Neuron (in vitro differentiated cells): ENCODE measurements around the gene PLA2G2D.

Source experiments
- H2AFZ ChIP-seq: one replicate; pipeline ENCODE4 v1.6.1; 2013; ENCODE audit warnings: low read depth, mild to moderate bottlenecking, inconsistent platforms, low read length, moderate library complexity
- H3K27me3 ChIP-seq: one replicate; pipeline ENCODE4 v1.6.1; 2013; ENCODE audit warnings: low read length; ENCODE audit not compliant: insufficient read depth
- H3K36me3 ChIP-seq: one replicate; pipeline ENCODE4 v1.6.1; 2013; ENCODE audit warnings: low read length; ENCODE audit not compliant: insufficient read depth
- H3K4me1 ChIP-seq: one replicate; pipeline ENCODE4 v1.6.1; 2013; ENCODE audit warnings: low read length; ENCODE audit not compliant: insufficient read depth
- H3K4me3 ChIP-seq: 2 replicates; pipeline ENCODE4 v1.5.1; 2013; ENCODE audit warnings: mild to moderate bottlenecking, low read length, moderate library complexity
- H3K9me3 ChIP-seq: one replicate; pipeline ENCODE4 v1.6.1; 2013; ENCODE audit warnings: low read length

PLA2G2D gene

GRCh38 chr1:20082772-20083171 lies 36.6 kb downstream of the PLA2G2D start:
- Histone ChIP-seq H3K27me3 (peaks cover 9% of the 10 kb centered on the region), H3K36me3 (no peaks in the 10 kb centered on the region), H3K4me3 (no peak overlapping the region), H3K4me1 (no peaks in the 10 kb centered on the region), H3K9me3 (no peaks in the 10 kb centered on the region), H2AFZ (no peak overlapping the region)

DNA sequence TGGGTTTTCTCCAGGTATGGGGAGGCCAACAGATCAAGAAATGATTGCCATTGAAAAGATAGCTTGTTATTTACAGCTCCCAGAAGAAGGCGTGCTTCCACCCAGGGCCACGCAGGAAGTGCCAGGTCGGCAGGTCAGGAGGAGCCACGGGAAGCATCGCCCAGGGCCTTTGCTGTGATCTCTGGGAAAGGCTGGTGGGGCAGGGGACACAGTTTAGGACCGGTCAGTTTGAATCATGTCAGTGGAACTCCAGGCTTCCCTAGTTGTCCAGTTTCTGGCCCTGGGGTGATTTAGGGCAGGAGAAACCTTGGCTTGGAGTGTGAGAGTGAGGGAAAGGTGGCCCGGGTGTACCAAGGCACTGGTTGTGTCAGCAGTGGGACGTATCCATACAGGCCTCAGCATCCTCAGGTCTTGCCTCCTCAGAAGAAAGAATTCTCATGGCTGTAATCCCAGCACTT lies 38.0 kb downstream of the PLA2G2D start:
- H3K36me3 ChIP-seq = no peaks in the 10 kb centered on the region
- no peaks in the 10 kb centered on the region for H3K4me1 ChIP-seq
- H3K9me3 ChIP-seq = no peaks in the 10 kb centered on the region
- peaks cover 9% of the 10 kb centered on the region for H3K27me3 ChIP-seq
- H2AFZ ChIP-seq = no peak overlapping the region
- no peak overlapping the region for H3K4me3 ChIP-seq

DNA sequence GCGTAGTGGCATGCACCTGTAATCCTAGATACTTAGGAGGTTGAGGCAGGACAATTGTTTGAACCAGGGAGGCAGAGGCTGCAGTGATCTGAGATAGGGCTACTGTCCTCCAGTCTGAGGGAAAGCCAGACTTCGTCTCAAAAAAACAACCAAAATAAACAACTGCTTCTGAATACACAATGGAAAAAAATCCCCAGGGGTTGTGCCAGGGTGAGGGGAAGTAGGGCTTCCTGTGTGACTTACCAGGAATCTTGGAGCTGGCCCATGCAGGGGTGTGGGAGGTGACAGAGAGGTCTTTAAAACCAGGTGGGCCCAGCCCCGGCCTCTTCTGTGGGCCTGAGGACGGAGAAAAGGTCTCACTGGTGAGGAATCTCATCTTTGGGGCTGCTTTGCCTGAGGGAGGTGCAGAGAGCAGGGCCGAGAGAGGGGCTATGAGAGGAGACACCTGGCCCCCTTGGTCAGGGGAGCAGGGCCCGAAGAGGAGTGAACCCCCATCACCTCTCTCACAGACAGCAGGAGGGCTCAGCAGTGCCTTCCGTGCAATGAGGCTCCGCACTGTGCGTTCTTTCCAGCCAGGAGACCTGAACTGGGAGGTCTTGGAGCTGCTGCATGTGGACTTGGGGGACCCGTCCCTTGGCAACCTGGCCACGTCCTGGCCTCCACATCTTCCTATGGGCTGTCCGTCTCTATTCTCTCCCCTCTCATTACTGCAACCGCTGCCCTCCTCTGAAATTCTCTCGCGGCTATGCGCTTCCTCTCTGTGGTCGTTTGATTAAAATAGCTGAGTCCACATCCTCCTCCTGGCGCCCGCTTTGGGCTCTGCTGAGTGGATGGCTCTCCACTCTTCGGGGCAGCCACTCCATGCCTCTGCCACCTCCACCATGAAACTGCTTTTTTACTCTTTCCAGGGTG lies 38.6 kb downstream of the PLA2G2D start:
- Histone ChIP-seq H3K9me3 (no peaks in the 10 kb centered on the region), H3K36me3 (no peaks in the 10 kb centered on the region), H2AFZ (no peak overlapping the region), H3K4me1 (no peaks in the 10 kb centered on the region), H3K4me3 (no peak overlapping the region), H3K27me3 (peaks cover 9% of the 10 kb centered on the region)

DNA sequence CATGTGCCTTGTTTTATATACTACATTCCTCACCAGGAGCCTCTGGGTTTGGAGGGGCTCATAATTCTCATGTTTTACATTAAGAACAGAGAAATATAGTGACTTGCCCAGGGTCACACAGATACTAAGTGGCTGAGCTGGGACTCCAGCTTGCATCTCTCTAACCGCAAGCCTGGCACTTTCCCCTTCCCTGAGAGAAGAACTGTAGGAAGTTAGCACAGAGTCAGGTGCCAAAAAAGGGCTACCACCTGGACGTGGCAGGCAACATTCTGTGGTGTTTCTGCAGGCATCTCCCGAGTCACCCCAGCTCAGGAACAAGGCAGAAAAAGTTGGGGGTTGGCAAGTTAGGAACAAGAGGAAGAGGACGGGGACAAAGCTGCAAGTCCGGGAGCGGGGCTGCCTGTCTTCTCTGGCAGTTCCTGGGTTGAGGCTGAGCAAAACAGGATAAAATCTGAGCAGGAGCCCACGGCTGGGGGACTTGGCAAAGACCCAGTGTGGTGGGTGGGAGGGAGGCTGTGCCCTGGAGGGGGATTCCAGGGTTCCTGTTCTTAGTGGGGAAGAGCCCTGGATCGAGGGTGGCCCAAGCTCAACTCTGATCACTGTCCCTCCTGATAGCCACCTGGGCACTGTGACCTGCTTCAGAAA lies 39.6 kb downstream of the PLA2G2D start:
- Histone ChIP-seq H3K36me3 (no peaks in the 10 kb centered on the region), H2AFZ (no peak overlapping the region), H3K9me3 (no peaks in the 10 kb centered on the region), H3K4me3 (no peak overlapping the region), H3K4me1 (no peaks in the 10 kb centered on the region), H3K27me3 (peaks cover 9% of the 10 kb centered on the region)

DNA sequence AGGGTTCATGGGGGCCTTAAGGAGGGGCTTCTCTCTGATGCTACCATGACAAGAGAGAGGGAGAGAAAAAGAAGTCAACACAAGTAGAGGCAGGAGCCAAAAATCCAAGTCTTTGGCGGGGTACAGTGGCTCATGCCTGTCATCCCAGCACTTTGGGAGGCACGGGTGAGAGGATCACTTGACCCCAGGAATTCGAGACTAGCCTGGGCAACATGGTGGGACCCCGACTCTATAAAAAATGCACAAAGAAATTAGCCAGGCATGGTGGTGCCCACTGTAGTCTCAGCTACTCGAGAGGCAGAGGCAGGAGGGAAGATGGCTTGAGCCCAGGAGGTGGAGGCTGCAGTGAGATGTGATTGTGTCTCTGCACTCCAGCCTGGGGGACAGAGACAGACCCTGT lies 40.6 kb downstream of the PLA2G2D start:
- Histone ChIP-seq H3K9me3 (no peaks in the 10 kb centered on the region), H3K4me1 (no peaks in the 10 kb centered on the region), H2AFZ (no peak overlapping the region), H3K4me3 (no peak overlapping the region), H3K36me3 (no peaks in the 10 kb centered on the region), H3K27me3 (peaks cover 6% of the 10 kb centered on the region)

DNA sequence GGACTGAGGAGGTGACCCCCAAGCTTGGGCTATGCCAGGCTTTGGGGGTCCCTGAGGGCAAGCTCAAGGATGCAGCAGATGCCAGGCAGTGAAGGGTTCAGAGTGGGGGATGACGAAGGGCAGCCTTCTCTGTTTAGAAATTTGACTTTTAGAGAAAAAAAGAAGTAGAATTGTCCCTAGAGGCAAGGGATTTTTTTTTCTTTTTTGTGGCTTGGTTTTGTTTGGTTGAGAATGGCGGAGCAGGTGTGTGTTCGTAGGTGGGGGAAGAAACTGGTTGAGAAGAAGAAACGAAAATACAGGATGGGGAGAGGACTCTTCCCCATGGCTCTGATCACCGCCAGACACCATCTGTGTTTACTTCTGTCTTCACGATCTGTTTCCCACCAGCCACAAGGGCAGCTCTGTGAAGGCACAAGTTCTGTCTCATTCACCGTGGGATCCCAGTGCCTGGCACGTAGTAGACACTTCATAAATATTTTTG lies 41.1 kb downstream of the PLA2G2D start:
- no peaks in the 10 kb centered on the region for H3K4me1 ChIP-seq
- H3K36me3 ChIP-seq = no peaks in the 10 kb centered on the region
- H2AFZ ChIP-seq = no peak overlapping the region
- no peaks in the 10 kb centered on the region for H3K9me3 ChIP-seq
- H3K27me3 ChIP-seq = peaks cover 7% of the 10 kb centered on the region
- no peak overlapping the region for H3K4me3 ChIP-seq

DNA sequence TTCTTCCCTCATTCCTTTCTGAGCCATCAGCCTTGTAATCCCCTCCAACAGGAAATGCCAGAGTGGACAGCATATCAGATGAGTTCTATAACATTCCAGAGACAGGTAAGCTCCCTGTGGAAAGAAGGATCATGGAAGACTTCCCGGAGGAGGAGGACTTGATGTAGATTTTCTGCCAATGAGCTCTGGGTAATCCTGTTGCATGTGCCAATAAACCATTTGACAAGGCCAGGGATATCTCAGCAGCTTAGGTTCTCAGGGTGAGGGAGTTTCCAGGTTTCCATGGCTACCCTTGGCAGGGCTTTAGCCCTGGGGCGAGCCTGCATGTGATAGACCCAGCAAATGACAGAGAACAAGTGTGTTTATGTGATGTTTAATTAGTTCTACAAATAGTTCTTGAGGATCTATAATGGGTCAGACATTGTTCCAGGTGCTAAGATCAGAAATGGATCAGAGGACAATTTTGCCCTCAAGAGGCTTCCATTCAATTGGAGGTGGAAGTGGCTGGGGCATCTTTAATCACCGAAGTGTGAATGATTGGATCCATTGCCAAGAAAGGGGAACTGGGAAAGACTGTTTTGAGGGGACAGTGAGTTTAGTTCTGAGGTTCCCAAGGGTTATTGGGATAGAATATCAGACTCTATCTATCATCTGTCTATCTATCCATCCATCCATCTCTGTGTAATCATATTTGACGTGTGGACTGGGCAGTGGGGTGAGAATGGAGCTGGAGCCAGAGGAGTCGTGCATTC lies 42.5 kb downstream of the PLA2G2D start:
- no peaks in the 10 kb centered on the region for H3K4me1 ChIP-seq
- H3K4me3 ChIP-seq = no peak overlapping the region
- no peaks in the 10 kb centered on the region for H3K36me3 ChIP-seq
- peaks cover 8% of the 10 kb centered on the region for H3K27me3 ChIP-seq
- no peak overlapping the region for H2AFZ ChIP-seq
- no peaks in the 10 kb centered on the region for H3K9me3 ChIP-seq

DNA sequence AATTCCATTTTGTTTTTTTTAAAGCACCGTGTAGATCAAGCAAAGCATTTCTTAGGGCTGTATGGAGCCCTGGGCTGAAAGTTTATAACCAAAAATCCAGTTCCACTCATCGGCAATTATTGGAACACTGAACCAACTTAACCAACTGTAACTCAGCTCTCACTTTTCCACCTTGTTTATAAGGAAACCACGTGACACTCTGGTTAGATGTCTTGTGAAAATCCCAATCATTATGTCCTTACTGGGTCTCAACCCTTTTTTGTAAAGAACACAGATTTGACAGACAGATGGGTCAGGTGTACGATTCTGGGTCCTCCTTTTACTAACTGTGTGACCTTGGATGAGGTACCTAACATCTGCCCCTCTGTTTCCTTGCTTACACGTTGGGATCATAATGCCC lies 43.1 kb downstream of the PLA2G2D start:
- Histone ChIP-seq H3K4me3 (no peak overlapping the region), H2AFZ (no peak overlapping the region), H3K27me3 (peaks cover 11% of the 10 kb centered on the region), H3K36me3 (no peaks in the 10 kb centered on the region), H3K4me1 (no peaks in the 10 kb centered on the region), H3K9me3 (no peaks in the 10 kb centered on the region)

- Histone ChIP-seq H3K36me3 (no peaks in the 10 kb centered on the region), H2AFZ (no peak overlapping the region), H3K4me3 (no peak overlapping the region), H3K9me3 (no peaks in the 10 kb centered on the region), H3K4me1 (no peaks in the 10 kb centered on the region), H3K27me3 (peaks cover 7% of the 10 kb centered on the region)
Measured at GRCh38 chr1:20075345-20075744, 44.0 kb downstream of the PLA2G2D start.

GRCh38 chr1:20074725-20075171 lies 44.6 kb downstream of the PLA2G2D start:
- H3K4me3 ChIP-seq = no peak overlapping the region
- no peaks in the 10 kb centered on the region for H3K9me3 ChIP-seq
- no peaks in the 10 kb centered on the region for H3K4me1 ChIP-seq
- no peaks in the 10 kb centered on the region for H3K36me3 ChIP-seq
- H2AFZ ChIP-seq = no peak overlapping the region
- H3K27me3 ChIP-seq = peaks cover 11% of the 10 kb centered on the region

DNA sequence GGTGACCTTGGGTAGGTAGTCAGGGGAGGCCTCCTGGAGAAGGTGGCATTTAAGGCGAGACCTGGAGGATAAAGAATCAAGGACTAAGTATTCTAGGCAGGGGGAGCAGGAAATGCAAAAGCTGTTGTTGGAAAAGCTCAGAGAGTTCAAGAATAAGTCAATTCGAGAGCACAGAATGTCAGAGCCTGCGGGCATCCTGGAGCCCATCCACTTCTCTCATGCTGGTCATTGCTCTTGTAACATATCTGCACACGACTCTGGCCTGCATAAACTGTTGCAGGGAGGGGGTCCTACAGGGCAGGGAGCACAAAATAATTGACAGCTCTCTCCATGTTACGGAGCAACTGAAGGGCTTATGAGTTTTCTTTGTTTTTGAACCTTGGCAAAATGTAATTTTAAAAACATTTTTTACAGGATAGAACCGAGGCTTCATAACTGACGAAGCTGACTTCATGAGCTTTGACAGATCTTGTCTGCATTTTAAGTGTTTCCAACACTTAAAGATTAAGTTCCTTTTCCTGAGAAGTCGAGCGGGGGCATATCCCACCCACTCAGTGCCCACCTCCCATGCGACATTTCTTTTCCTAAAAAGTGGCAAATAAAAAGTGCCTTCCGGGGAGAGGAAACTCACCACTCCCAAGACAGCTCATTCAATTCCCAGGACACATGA lies 45.1 kb downstream of the PLA2G2D start:
- no peak overlapping the region for H2AFZ ChIP-seq
- no peaks in the 10 kb centered on the region for H3K4me1 ChIP-seq
- H3K36me3 ChIP-seq = no peaks in the 10 kb centered on the region
- peaks cover 11% of the 10 kb centered on the region for H3K27me3 ChIP-seq
- no peak overlapping the region for H3K4me3 ChIP-seq
- no peaks in the 10 kb centered on the region for H3K9me3 ChIP-seq

GRCh38 chr1:20073256-20073655 lies 46.1 kb downstream of the PLA2G2D start:
- no peak overlapping the region for H3K4me3 ChIP-seq
- H3K9me3 ChIP-seq = no peaks in the 10 kb centered on the region
- H3K36me3 ChIP-seq = no peaks in the 10 kb centered on the region
- no peak overlapping the region for H2AFZ ChIP-seq
- peaks cover 11% of the 10 kb centered on the region for H3K27me3 ChIP-seq
- no peaks in the 10 kb centered on the region for H3K4me1 ChIP-seq
